Esophagus muscularis mucosa (tissue), 4 donors: ENCODE data around the gene DACH1.

ENCODE experiments used
- EP300 ChIP-seq: sonication (generic); formaldehyde crosslinking; IDR thresholded peaks from one replicate; pipeline ENCODE4 v1.6.1; 2017; ENCODE audit warnings: antibody characterized with exemption
- POLR2A ChIP-seq: fragments of 450-650 bp; IDR thresholded peaks from one replicate; pipeline ENCODE4 v1.6.1; 2017; ENCODE audit warnings: antibody characterized with exemption, moderate library complexity, mild to moderate bottlenecking, low read depth
- POLR2AphosphoS5 ChIP-seq, 2 donors: sonication (generic); formaldehyde crosslinking; IDR thresholded peaks; one replicate each; pipeline ENCODE4 v1.6.1; 2017; ENCODE audit warnings: antibody characterized with exemption in 2 of 2
- TF ChIP-seq, protein P1 (sequence below), 3 experiments: fragments of 200-600 bp in 2 of 3; fragments of 450-650 bp in 1 of 3; sonication (generic) in 2 of 3; IDR thresholded peaks; one replicate each; pipeline ENCODE4 v1.5.1; 2017 to 2019; ENCODE audit warnings: antibody characterized with exemption in 3 of 3, mild to moderate bottlenecking in 2 of 3, moderate library complexity in 1 of 3

DNA sequence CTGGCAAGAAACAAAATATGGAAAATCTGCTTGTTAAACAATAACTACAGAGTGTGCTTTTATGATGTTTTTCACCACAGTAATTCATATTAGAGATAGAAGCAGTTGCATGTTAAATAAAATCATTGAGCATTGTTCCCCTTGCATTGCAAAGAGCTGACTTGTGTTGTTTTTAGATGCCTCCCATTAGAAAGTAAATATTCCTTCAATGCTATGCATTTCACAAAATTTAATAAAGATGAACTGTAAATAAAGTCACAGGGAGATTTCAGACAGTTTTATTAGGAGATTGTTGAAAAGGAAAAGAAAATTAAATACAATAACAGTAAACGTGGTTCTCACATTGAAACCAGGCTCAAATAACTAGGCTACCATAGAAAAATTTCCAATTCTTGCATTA, 429.3 kb downstream of the DACH1 start:
- TF ChIP-seq, protein P1, sequence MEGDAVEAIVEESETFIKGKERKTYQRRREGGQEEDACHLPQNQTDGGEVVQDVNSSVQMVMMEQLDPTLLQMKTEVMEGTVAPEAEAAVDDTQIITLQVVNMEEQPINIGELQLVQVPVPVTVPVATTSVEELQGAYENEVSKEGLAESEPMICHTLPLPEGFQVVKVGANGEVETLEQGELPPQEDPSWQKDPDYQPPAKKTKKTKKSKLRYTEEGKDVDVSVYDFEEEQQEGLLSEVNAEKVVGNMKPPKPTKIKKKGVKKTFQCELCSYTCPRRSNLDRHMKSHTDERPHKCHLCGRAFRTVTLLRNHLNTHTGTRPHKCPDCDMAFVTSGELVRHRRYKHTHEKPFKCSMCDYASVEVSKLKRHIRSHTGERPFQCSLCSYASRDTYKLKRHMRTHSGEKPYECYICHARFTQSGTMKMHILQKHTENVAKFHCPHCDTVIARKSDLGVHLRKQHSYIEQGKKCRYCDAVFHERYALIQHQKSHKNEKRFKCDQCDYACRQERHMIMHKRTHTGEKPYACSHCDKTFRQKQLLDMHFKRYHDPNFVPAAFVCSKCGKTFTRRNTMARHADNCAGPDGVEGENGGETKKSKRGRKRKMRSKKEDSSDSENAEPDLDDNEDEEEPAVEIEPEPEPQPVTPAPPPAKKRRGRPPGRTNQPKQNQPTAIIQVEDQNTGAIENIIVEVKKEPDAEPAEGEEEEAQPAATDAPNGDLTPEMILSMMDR (IDR thresholded peaks at IDR 0.05): no peak
- TF ChIP-seq POLR2AphosphoS5 (IDR thresholded peaks at IDR 0.05) (no peak), POLR2A (no peak), EP300 (no peak)
